HL-60 (cell line): ENCODE measurements around the gene ITGB3.

Source experiments
- DNase-seq, 2 experiments: peaks; one replicate each; pipeline ENCODE4 v3.0.0-alpha.2; 2010 to 2020; ENCODE audit warnings: low read depth in 1 of 2, low spot score in 1 of 2
- H3K27ac ChIP-seq: fragments of 250-450 bp; sonication (Bioruptor Pico); replicated peaks from 2 replicates; pipeline ENCODE4 v1.5.1; 2020; ENCODE audit warnings: mild to moderate bottlenecking, moderate library complexity
- H3K27me3 ChIP-seq: fragments of 250-450 bp; sonication (Bioruptor Pico); 2 replicates; pipeline ENCODE4 v1.5.1; 2021; ENCODE audit warnings: mild to moderate bottlenecking, moderate library complexity; ENCODE audit not compliant: insufficient read depth, poor library complexity, severe bottlenecking
- H3K4me3 ChIP-seq: replicated peaks from 2 replicates; pipeline ENCODE4 v1.5.1; 2011; ENCODE audit warnings: mild to moderate bottlenecking, control low read depth, low read length; ENCODE audit not compliant: insufficient read depth
- CTCF ChIP-seq: IDR thresholded peaks from one replicate; pipeline ENCODE4 v1.5.1; 2011; ENCODE audit warnings: low read length, control low read depth, inconsistent platforms; ENCODE audit not compliant: insufficient read depth
- GABPA ChIP-seq: IDR thresholded peaks from 2 replicates; pipeline ENCODE4 v1.6.1; 2012; ENCODE audit warnings: low read depth
- POLR2AphosphoS5 ChIP-seq: IDR thresholded peaks from 2 replicates; pipeline ENCODE4 v1.6.1; 2012; ENCODE audit warnings: low read depth
- REST ChIP-seq: IDR thresholded peaks from 2 replicates; pipeline ENCODE4 v1.6.1; 2012; ENCODE audit warnings: low read depth; ENCODE audit not compliant: insufficient replicate concordance
- SPI1 ChIP-seq: IDR thresholded peaks from 2 replicates; pipeline ENCODE4 v1.6.1; 2012; ENCODE audit warnings: low read depth, mild to moderate bottlenecking, borderline replicate concordance

The ITGB3 gene

DNA sequence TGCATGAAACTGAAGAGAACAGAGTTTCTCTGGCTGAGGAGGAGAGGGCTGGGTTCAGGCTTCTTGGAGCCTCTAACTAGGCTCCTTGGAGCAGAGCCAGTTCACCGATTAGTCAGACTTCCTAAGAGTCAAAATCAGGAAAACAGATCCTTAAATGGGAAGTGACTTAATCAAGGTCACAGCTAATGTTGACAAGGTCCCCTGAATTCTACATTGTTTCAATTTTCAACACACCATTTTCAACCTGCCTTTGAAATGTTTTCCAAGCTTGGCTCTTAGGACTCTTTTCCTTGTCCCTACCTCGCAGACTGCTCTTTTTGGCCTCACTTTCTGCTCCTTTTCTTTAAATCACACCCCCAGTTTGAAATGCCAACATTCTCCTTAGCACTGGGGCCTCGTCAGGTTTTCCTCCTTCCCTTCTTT is 28.2 kb upstream of the ITGB3 start:
- Histone ChIP-seq H3K27me3 (no peaks in the 10 kb centered on the region), H3K4me3 (no peak overlapping the region), H3K27ac (no peak overlapping the region)
- TF ChIP-seq GABPA (no peak), REST (no peak), SPI1 (no peak), CTCF (no peak), POLR2AphosphoS5 (no peak)
- no peak for DNase-seq

DNA sequence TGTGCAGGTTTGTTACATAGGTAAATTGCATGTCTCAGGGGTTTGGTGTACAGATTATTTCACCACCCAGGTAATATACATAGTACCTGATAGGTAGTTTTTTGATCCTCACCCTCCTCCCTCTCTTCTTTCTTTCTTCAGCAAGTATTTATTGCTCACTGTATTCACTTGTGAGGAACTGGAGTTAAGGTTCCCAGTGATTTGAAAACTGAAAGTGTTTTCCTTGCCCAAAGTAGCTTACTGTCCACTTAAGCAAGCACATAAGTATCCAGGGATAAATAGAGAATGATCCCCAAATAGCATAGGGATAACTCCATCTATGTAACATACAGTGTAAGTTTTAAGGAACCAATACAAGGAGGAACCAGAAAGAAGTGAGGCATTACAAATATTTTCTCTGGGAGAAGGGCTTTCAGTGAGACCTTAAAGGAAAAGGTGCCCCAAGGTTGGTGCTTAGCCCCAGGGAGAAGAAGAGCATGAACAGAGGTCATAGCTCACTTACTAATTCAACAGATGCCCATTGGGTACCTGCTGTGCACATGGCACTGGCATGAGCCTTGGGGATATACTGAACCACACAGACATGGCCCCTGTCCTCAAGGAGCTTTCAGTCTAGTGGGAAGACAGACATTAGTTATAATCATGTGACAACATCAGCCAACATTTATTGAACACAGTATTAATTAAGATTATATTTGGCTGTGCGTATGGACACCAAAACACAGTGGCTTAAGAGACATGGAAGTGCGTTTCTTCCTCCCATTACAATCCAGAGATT is 27.5 kb upstream of the ITGB3 start:
- H3K27me3 ChIP-seq = no peaks in the 10 kb centered on the region
- TF ChIP-seq GABPA (no peak), SPI1 (no peak), REST (no peak), POLR2AphosphoS5 (no peak), CTCF (no peak)
- H3K27ac ChIP-seq = no peak overlapping the region
- no peak for DNase-seq
- no peak overlapping the region for H3K4me3 ChIP-seq

GRCh38 chr17:47227862-47228261 is 25.8 kb upstream of the ITGB3 start:
- Histone ChIP-seq H3K27me3 (no peaks in the 10 kb centered on the region), H3K27ac (no peak overlapping the region), H3K4me3 (no peak overlapping the region)
- DNase-seq = no peak
- TF ChIP-seq POLR2AphosphoS5 (no peak), SPI1 (no peak), REST (no peak), GABPA (no peak), CTCF (no peak)
